GM10266 (cell line): ENCODE measurements around the gene ADAD2.

ENCODE experiments used
- DNase-seq: peaks from one replicate; pipeline ENCODE4 v3.0.0; 2012; ENCODE audit errors: extremely low spot score
- TF ChIP-seq, protein P1 (sequence below): IDR thresholded peaks from 2 replicates; pipeline ENCODE4 v1.5.1; 2012; ENCODE audit warnings: mild to moderate bottlenecking, low read depth; ENCODE audit not compliant: control insufficient read depth, insufficient read depth; ENCODE audit errors: missing control alignments

ADAD2 gene

DNA sequence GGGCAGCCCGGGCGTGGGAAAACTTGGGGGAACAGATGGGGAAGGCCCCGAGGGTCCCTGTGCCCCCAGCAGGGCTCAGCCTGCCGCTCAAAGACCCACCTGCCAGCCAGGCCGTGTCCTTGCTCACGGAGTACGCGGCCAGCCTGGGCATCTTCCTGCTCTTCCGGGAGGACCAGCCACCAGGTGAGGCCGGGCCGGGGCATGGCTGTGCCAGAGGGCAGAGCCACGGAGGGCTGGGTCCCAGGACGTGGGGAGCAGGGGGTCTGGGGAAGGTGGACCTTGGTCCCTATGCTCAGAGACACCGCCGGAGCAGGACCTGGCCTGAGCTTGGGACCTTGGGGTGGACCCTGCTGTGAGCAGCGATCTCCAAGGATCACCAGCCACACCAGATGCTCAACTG lies 509 bp downstream of the ADAD2 start:
- TF ChIP-seq, protein P1, sequence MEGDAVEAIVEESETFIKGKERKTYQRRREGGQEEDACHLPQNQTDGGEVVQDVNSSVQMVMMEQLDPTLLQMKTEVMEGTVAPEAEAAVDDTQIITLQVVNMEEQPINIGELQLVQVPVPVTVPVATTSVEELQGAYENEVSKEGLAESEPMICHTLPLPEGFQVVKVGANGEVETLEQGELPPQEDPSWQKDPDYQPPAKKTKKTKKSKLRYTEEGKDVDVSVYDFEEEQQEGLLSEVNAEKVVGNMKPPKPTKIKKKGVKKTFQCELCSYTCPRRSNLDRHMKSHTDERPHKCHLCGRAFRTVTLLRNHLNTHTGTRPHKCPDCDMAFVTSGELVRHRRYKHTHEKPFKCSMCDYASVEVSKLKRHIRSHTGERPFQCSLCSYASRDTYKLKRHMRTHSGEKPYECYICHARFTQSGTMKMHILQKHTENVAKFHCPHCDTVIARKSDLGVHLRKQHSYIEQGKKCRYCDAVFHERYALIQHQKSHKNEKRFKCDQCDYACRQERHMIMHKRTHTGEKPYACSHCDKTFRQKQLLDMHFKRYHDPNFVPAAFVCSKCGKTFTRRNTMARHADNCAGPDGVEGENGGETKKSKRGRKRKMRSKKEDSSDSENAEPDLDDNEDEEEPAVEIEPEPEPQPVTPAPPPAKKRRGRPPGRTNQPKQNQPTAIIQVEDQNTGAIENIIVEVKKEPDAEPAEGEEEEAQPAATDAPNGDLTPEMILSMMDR, result no peak
- DNase-seq, result no peak

DNA sequence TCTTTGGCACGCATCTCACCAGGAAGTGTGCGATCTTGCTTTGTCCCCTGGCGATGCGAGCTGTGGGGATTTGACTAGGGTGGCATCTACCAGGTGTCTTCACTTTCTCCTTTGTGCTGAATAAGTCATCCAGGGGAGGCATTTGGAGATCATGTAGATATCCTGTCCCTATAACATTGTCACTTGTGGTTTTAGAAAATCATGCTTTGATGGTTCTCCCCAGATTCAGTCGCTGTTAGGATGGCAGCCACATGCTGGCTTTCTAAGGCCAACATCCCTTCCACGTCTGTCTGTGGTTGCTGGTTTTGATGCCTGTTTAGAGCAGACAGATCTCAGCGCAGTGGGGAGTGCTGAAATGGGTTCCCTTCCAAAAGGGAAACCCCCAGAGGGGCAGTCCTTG lies 2.5 kb downstream of the ADAD2 start:
- DNase-seq, result no peak
- TF ChIP-seq, protein P1, result no peak

DNA sequence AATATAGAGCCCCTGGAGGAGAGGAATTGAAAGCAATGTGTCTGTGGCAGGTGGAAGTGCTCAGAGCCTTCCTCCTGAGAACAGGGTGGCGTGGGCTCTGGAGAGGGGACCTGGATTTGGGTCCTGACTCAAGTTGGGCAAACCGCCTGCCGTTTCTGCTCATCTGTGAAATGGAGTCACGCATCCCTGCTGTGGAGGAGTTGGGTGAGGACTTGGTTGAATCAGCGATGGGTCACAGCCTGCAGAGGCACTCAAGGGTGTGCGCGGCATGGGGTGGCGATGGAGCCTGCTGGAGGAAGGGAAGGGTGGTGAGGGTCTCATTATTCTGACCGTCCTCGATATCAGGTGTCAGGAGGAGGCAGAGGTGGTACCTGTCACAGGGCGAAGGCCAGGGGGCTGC lies 3.1 kb downstream of the ADAD2 start:
- TF ChIP-seq, protein P1, result no peak
- no peak for DNase-seq

DNA sequence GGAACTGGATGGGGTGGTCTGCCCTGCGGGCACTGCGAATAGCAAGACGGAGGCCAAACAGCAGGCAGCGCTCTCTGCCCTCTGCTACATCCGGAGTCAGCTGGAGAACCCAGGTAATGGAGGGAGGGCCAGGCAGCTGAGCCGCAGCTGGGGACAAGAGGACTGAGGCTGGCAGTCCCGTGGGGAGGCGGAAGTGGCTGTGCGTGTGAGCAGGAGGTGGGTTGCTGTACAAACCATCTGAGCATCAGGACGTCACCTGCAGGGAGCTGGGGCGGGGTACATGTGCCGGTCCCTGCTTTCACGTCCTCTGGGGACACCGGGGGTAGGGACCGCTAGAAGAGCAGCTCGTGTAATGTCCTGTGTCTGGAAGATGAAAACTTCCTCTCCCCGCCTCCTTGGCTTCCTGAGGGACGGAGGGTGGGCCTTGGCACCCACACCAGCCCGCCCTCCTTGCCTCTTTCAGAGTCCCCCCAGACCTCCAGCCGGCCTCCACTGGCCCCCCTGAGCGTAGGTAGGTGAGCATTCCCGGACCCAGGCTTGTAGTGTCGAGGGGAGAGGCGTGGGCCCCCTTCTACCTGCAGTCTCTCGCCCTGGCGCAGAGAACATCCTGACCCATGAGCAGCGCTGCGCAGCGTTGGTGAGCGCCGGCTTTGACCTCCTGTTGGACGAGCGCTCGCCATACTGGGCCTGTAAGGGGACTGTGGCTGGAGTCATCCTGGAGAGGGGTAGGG lies 3.7 kb downstream of the ADAD2 start:
- DNase-seq, result no peak
- TF ChIP-seq, protein P1, result no peak

DNA sequence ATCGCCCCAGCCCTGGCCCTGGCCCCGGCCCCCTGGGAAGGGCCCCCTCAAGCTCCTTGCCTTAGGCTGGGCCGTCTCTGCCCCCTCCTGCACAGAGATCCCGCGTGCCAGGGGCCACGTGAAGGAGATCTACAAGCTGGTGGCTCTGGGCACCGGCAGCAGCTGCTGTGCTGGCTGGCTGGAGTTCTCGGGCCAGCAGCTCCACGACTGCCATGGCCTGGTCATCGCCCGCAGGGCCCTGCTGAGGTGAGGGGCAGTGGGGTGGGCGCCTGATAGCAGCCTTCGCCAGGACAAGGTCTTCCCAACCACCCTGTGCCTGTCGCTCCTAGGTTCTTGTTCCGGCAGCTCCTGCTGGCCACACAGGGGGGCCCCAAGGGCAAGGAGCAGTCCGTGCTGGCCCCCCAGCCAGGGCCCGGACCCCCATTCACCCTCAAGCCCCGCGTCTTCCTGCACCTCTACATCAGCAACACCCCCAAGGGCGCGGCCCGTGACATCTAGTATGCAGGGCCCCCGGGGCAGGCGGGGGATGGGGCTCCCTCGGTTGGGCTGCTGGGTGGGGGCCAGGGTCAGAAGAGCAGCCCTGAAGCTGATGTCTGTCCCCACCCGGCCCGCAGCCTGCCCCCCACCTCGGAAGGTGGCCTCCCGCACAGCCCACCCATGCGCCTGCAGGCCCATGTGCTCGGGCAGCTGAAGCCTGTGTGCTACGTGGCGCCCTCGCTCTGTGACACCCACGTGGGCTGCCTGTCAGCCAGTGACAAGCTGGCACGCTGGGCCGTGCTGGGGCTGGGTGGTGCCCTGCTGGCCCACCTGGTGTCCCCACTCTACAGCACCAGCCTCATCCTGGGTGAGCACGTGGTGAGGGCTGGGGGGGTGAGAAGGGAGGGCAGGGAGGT lies 4.5 kb downstream of the ADAD2 start:
- TF ChIP-seq, protein P1, result no peak
- no peak for DNase-seq

DNA sequence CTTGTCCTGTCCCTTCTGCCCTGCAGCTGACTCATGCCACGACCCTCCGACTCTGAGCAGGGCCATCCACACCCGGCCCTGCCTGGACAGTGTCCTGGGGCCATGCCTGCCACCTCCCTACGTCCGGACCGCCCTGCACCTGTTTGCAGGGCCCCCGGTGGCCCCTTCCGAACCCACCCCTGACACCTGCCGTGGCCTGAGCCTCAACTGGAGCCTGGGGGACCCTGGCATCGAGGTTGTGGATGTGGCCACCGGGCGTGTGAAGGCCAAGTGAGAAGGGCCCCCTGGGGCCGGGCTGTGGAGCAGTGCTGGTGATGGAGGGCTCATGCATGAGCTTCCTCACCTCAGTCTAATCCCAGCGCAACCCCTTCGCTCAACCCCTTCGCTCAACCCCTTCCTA lies 5.1 kb downstream of the ADAD2 start:
- TF ChIP-seq, protein P1, result no peak

More for the DNA sequence above, 5.1 kb downstream of the ADAD2 start:
- DNase-seq, result no peak
